GM12891 (cell line): ENCODE measurements around the gene PILRA.

Experiments used
- PAX5 ChIP-seq: IDR thresholded peaks from 2 replicates; pipeline ENCODE4 v1.6.1; 2011; ENCODE audit warnings: low read length, moderate library complexity, mild to moderate bottlenecking; ENCODE audit not compliant: insufficient read depth, severe bottlenecking
- POLR2A ChIP-seq: IDR thresholded peaks from 2 replicates; pipeline ENCODE4 v1.6.1; 2011; ENCODE audit warnings: low read depth, low read length, control low read depth
- POLR2AphosphoS5 ChIP-seq: IDR thresholded peaks from 2 replicates; pipeline ENCODE4 v1.6.1; 2011; ENCODE audit warnings: low read depth, low read length, control low read depth
- POU2F2 ChIP-seq: IDR thresholded peaks from 2 replicates; pipeline ENCODE4 v1.6.1; 2011; ENCODE audit warnings: low read depth, mild to moderate bottlenecking, control low read depth, low read length, moderate library complexity
- SPI1 ChIP-seq: IDR thresholded peaks from 2 replicates; pipeline ENCODE4 v1.6.1; 2011; ENCODE audit warnings: low read depth, low read length, control low read depth
- TAF1 ChIP-seq: IDR thresholded peaks from 2 replicates; pipeline ENCODE4 v1.6.1; 2011; ENCODE audit warnings: low read depth, low read length, control low read depth

DNA sequence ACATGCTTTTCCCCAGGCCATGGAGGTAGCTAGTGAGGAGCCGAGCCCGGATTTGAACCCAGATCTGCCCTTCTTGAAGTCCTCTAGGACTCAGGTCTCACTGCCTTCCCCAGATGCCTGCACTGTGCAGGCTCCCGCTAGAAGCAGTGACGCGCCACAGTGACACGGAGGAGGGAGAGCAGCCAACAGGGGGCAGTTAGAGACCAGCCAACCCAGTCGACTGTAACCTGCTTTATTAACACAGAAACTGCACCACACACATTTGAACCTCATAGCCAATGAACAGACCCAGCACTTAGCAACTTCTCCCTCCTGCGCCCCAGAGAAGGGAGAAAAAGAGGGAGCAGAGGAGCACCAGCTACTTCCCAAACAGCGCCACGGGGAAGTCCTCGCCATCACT, 27.4 kb downstream of the PILRA start:
- TF ChIP-seq POLR2A (no peak), POLR2AphosphoS5 (no peak), TAF1 (no peak), POU2F2 (no peak), SPI1 (no peak), PAX5 (no peak)
